Uterus (tissue), 4 donors: ENCODE results near the gene NDUFA11. TPM values are rescaled to one million over a fixed set of nuclear protein-coding genes. Genes with fewer than 3 reads are reported as not detected.

Experiments used
- DNase-seq, 2 donors: peaks; one replicate each; pipeline ENCODE4 v3.0.0-alpha.2; 2019 to 2020
- H3K27ac ChIP-seq, 2 donors: fragments of 200-600 bp; sonication (generic); 1 replicate in 1 of 2; 2 replicates in 1 of 2; pipeline ENCODE4 v1.5.1; 2016 to 2018
- H3K27me3 ChIP-seq, 2 donors: fragments of 200-600 bp; sonication (generic); one replicate each; pipeline ENCODE4 v1.5.1; 2018 to 2019; ENCODE audit warnings: control low read depth in 1 of 2
- H3K36me3 ChIP-seq, 2 donors: fragments of 200-600 bp; sonication (generic); one replicate each; pipeline ENCODE4 v1.5.1; 2019; ENCODE audit warnings: control low read depth in 1 of 2
- H3K4me1 ChIP-seq, 2 donors: fragments of 200-600 bp; sonication (generic); one replicate each; pipeline ENCODE4 v1.5.1; 2018 to 2019; ENCODE audit warnings: control low read depth in 1 of 2
- H3K4me3 ChIP-seq, 2 donors: fragments of 200-600 bp; sonication (generic); 1 replicate in 1 of 2; 2 replicates in 1 of 2; pipeline ENCODE4 v1.5.1; 2018 to 2019; ENCODE audit warnings: mild to moderate bottlenecking in 1 of 2
- H3K9me3 ChIP-seq, 2 donors: fragments of 200-600 bp; sonication (generic); one replicate each; pipeline ENCODE4 v1.5.1; 2019; ENCODE audit warnings: control low read depth in 1 of 2
- CTCF ChIP-seq, 4 experiments: fragments of 200-600 bp in 2 of 4; fragments of 450-650 bp in 2 of 4; sonication (generic) in 2 of 4; IDR thresholded peaks; one replicate each; pipeline ENCODE4 v1.5.1; 2016 to 2019; ENCODE audit warnings: antibody characterized with exemption in 4 of 4, mild to moderate bottlenecking in 2 of 4, moderate library complexity in 1 of 4
- POLR2A ChIP-seq, 2 donors: fragments of 450-650 bp; IDR thresholded peaks; one replicate each; pipeline ENCODE4 v1.6.1; 2016; ENCODE audit warnings: antibody characterized with exemption in 2 of 2, mild to moderate bottlenecking in 1 of 2, moderate library complexity in 1 of 2
- intact Hi-C: fragments of 100-400 bp; cut with DNase I; formaldehyde crosslinking; loops from one replicate; pipeline ENCODE4 v1.15.1; 2023; ENCODE audit warnings: low total_unique reads
- total RNA-seq, 4 donors: library from RNA; depleted of rRNA in 3 of 4; stranded (reverse); fragments of >200 nt in 3 of 4; gene quantifications; one replicate each; pipeline versions ENCODE4 v1.1.0 to v1.2.4, GENCODE V29; 2014 to 2023
- donor health status: DM: yes; HTN: yes; CAD: no.

The NDUFA11 gene
- total RNA-seq, 4 donors from 2014 or later: 68.7 to 261 (median 150) TPM

- TF ChIP-seq CTCF (IDR thresholded peaks at IDR 0.05) (no peak), POLR2A (IDR thresholded peaks at IDR 0.05) (no peak)
- intact Hi-C loops: no loop called here
Measured at GRCh38 chr19:5873617-5874199, 29.9 kb downstream of the NDUFA11 start.

GRCh38 chr19:5870986-5871394 is 32.6 kb downstream of the NDUFA11 start:
- Histone ChIP-seq H3K36me3 (no peaks in the 10 kb centered on the region), H3K4me1 (no peaks in the 10 kb centered on the region), H3K27me3 (no peaks in the 10 kb centered on the region), H3K4me3 (no peak overlapping the region), H3K27ac (no peak overlapping the region), H3K9me3 (no peaks in the 10 kb centered on the region)
- intact Hi-C loops: no loop called here
- DNase-seq: no peak
- TF ChIP-seq POLR2A (IDR thresholded peaks at IDR 0.05) (no peak), CTCF (IDR thresholded peaks at IDR 0.05) (no peak)

More at GRCh38 chr19:5873617-5874199, 29.9 kb downstream of the NDUFA11 start:
- no peak overlapping the region for H3K27ac ChIP-seq
- no peak overlapping the region for H3K4me3 ChIP-seq
- H3K4me1 ChIP-seq: no peaks in the 10 kb centered on the region
- no peak for DNase-seq
- no peaks in the 10 kb centered on the region for H3K36me3 ChIP-seq
- H3K27me3 ChIP-seq: no peaks in the 10 kb centered on the region
- H3K9me3 ChIP-seq: no peaks in the 10 kb centered on the region

- intact Hi-C loops: no loop called here
- Histone ChIP-seq H3K27me3 (no peaks in the 10 kb centered on the region), H3K4me3 (no peak overlapping the region), H3K9me3 (no peaks in the 10 kb centered on the region), H3K36me3 (no peaks in the 10 kb centered on the region), H3K4me1 (no peaks in the 10 kb centered on the region), H3K27ac (no peak overlapping the region)
- no peak for DNase-seq
- TF ChIP-seq CTCF (IDR thresholded peaks at IDR 0.05): no peak
- TF ChIP-seq POLR2A (IDR thresholded peaks at IDR 0.05): no peak
Measured at GRCh38 chr19:5867201-5868136, 36.1 kb downstream of the NDUFA11 start.

GRCh38 chr19:5865772-5866171 is 37.8 kb downstream of the NDUFA11 start:
- no peak for DNase-seq
- H3K36me3 ChIP-seq: no peaks in the 10 kb centered on the region
- H3K27me3 ChIP-seq: no peaks in the 10 kb centered on the region
- H3K27ac ChIP-seq: no peak overlapping the region
- no peaks in the 10 kb centered on the region for H3K4me1 ChIP-seq
- intact Hi-C loops: no loop called here
- no peak overlapping the region for H3K4me3 ChIP-seq
- no peaks in the 10 kb centered on the region for H3K9me3 ChIP-seq
- no peak for TF ChIP-seq POLR2A (IDR thresholded peaks at IDR 0.05)
- TF ChIP-seq CTCF (IDR thresholded peaks at IDR 0.05): no peak
